DMS153 treated with DMSO at 0.1 percent for 48 hours (cell line): ENCODE data around the gene VAV2.

ENCODE experiments used
- DNase-seq: peaks from one replicate; lab custom pipeline; 2025; ENCODE audit not compliant: unreplicated experiment; lab: John Stamatoyannopoulos, UW

Gene VAV2

DNA sequence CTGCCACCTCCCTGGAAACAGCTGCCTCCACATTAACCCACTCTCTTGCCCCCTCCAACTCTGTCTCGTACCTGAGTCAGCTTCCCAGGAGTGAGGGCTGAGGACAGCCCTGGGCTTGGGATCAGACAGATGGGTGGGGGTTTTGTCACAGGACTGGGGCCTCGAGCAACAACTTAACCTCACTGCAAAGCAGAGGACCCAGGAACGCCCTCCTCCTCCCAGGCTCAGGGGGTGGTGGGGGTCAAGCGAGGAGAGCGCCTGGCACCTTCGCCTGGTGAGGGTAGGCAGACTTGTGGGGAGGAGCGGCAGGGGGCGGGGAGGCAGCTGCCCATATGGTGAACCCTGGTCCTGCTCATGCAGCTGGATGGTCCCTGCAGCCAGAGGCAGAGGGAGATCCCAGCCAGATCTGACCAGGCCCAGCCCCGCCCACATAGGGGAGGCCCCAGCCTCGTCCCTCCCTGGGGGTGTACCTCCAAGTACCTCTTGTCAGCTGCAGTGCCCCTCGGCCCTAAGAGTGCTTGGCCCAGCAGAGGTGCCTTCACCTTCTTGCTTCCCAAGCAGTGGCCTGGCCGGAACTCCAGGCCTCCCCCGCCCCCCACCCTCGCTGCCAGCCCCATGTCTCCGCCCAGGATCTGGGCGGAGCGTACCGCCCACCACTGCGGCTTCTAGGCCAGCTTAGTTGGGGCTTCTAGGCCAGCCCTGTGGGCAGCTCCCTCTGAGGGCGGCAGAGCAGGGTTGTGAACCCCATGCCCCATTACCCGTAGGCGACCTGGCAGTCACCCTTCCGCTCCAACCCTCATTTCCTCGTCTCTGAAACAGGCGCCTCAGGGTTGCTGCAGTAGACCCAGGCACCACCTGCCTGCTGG is 254.1 kb downstream of the VAV2 start, which contains the start of gene SARDH:
TSS of gene SARDH (minus strand) at position 579 of the 866 bp plus-strand sequence. CDS start 4,179 bp downstream, outside the sequence.
- no peak for DNase-seq

DNA sequence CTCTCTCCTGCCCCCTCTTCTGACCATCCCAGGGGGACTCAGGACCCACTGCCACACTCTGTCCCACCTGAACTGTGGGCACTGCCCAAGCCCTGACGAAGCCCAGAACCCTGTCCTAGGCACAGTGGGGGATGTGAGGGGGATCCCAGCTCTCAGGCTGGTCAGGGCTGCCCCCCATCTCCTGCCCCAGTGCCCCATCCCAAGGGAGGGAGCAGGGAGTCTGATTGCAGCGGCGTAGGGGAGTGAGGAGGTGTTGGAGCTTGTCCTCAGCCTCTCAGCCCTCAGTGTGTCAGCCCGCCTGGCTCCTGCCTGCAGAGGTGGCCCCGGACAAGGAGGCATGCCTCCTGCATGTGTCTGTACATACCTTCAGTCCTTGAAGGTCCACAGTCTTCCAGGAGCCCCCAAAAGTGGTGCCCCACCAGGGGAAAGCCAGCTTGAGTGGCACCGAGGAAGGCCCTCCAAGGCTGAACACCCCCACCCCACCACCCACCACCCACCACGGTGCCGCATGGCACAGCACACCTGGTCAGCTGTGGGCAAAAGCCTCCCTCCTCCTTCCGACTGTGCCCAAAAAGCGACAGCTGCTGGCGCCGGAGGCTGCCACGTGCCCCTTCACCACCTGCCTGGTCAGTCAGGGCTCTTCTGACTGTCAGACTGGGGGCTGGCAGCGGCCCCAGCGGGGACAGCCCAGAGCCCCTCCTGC is 254.9 kb downstream of the VAV2 start:
- DNase-seq: peak; percentile 18

- no peak for DNase-seq
Observed at GRCh38 chr9:133735931-133736330, 256.2 kb downstream of the VAV2 start.

GRCh38 chr9:133735415-133735775 is 256.7 kb downstream of the VAV2 start:
- no peak for DNase-seq

GRCh38 chr9:133734590-133735414 is 257.3 kb downstream of the VAV2 start:
- no peak for DNase-seq

GRCh38 chr9:133733796-133734533 is 258.2 kb downstream of the VAV2 start:
- no peak for DNase-seq

DNA sequence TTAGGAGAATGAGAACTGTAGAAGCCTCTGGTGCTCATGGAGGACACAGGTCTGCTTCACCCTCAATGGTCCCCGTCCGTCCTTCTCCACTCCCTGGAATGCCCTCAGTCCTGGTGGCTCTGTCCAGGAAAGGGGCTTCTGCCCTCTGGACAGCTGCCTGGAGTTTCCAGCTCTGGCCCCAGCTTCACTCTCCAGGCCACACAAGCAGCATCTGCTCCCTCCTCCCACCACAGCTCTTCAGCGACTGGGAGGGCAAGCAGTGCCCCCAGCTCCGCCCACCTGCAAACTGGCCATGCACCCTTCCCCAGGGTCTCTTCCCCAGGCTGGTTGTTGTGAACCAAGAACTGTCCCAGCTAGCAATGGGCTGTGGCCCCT is 258.7 kb downstream of the VAV2 start:
- DNase-seq: no peak

- no peak for DNase-seq
Observed at GRCh38 chr9:133732639-133733408, 259.3 kb downstream of the VAV2 start.

- DNase-seq: peak; percentile 89
Observed at GRCh38 chr9:133731876-133732638, 260.1 kb downstream of the VAV2 start.

DNA sequence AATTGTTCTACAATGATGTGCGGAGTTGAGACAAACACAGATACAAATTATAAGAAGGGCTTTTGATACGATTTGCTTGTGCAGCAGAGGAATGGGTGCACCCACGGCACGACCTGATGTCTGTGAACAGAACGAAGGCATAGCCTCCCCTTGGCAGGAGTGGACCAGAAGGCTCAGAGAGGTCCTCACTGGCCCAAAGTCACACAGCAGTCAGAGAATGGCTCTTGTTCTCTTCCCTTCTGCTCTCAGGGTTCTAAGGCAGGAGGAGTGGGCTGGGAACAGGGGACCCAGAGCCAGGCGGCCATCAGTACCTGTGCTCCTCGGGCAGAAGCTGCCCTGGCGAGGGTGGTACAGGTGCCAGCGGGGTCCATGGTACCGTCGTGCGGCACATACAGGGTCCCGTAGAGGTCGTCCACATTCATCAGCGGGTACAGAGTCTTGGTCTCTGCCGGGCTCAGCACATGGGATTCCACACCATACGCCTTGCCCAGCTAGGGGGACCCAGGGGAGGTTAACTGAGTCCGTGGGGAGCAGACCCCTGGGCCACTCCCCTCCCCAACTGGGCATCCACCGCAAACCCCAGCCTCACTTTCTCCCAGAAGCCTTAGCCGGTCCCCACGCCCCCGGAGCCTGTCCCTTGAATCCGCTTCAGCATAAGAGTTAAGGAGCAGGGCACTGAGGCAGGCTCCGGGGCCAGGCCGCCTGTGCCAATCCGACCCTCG is 261.0 kb downstream of the VAV2 start:
- no peak for DNase-seq

DNA sequence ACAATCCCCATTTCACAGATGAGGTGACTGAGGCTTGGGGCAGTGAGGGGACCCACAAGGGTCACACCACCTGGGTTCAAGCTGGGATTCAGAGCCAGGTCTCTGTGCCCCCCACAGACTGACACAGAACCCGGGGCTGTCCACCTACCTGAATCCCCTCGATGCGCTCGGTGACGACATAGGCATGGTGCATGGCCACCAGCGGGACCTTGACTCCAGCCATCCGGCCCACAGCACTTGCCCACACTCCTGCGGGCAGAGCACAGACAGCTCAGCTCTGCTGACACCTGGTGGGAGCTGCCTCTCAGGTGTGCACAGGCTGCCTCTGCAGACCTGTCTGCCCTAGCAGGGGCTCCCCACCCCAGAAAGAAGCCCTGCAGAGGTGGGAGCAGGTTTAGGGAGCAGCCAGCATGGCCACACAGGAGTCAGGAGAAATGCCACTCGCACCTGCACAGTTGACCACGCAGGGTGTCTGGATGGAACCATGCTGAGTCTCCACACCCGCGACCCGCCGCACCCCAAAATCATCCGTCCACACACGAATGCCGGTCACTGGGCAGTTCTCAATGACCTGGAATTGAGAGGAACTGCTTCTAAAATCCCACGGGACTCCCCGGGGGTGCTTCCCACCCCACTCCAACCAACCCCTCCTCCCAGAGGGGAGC is 262.4 kb downstream of the VAV2 start:
- DNase-seq: no peak

DNA sequence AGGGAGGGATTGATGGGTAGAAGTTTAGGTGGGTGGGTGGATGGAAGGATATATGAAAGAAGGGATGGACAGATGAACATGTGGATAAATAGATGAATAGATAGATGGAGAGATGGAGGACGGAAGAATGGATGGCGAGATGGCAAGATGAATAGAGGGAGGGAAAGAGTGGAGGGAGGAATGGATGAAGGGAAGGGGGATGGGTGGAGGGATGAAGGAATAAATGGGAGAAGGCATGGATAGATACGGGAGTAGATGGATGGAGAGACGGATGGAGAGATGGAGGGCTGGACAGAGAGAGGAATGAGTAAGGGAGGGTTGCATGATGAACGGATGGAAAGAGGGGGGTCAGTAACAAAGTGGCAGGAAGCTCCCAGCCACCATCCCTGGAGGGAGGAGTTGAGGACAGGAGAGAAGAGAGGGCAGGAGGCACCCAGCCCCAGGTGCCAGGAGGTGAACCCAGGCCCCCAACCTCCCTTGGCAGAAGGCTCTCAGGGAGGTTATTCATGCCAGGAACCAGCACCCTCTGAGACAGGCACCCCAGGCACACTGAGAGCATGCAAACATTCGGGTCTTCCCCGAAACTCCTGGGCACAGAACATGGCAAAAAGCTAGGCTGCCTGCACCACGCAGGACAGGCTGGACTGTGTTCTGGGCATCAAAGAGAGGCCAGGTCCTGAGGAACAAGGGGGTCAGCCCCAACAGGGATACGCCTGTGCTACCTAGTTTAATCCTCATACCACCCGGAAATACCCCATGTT is 263.1 kb downstream of the VAV2 start:
- DNase-seq: no peak

DNA sequence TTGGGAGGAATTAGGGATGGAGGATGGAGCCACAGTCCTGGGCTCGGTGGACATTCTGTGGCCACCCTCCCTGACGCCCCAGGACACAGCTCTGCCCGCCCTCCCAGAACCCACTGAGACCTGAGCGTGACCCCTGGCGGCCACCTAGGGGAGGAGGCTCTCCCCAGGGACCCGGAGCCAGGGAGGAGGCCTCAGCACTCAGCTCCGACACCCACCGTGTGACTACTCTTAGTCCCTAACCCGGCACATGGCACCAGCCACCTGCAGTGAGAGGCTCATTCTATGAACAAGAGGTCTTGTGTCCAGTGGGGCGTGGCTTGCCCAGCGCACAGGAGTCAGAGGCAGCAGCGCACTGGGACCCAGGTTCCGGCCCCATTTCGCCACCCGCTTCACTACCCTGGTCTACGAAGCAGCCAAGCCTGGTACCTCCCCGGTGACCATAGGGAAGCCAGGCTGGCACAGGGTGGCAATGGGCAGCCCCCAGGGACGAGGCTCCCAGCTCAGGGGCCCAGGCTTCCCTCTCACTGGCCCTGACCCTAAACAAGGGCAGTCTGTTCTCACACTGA is 264.2 kb downstream of the VAV2 start:
- DNase-seq: no peak

GRCh38 chr9:133727277-133727875 is 264.7 kb downstream of the VAV2 start:
- DNase-seq: no peak

DNA sequence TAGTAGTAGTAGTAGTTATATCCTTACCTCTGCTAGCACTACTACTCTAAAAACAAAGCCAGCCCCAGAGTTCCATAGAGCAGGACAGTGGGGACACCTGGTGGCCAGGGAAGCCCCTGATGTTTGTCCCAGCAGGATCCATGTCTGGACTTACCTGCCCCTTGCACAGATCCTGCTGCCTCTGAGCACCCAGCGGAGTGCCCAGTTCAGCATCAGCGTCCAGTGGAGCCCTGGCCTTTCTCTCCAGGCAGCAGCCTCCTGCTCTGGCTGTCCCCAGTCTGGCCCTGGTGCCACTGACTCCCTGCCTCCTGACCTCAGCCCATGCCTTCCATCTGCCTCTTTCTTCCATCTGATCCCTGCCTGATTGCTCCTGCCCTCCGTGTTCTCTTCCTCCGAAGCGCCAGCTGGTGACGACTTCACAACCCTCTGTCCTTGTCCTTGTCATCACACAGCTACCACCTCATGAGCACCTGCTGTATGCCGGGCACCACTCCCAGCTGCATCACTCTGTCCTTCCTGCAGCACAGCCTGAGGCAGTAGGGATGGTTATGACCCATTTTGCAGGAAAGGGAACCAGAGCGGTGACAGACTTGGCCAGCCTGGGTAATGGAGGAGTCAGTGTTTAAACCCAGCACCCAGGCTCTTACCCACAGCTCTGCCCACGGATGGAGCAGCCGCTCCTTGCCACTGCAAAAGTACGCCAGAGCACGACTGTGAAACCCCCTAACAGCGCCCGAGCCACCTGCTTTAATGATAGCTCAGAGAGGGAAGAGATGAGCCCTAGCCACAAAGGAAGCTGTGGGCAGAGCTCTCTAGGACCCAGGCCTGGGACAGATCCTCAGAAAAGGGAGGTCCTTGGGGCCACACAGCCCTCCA is 265.5 kb downstream of the VAV2 start:
- peak; percentile 69 for DNase-seq

DNA sequence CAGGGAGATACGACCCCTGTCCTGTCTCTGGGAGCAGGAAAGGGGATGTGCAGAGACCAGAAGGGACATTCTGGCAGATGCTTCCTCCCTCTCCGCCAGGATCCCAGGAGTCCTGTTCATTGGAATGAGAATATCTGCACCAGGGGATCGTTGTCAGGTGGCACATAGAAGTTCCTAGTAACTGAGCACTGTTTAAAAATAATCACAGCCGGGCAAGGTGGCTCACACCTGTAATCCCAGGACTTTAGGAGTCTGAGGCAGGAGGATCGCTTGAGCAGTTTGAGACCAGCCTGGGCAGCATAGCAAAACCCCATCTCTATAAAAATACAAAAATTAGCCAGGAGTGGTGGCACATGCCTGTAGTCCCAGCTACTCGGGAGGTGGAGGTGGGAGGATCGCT is 266.2 kb downstream of the VAV2 start:
- DNase-seq: no peak
